ENCODE results near the gene SLC45A2. TPM values are rescaled to one million over a fixed set of nuclear protein-coding genes. Genes with fewer than 3 reads are reported as not detected.

The SLC45A2 gene
- total RNA-seq, 1 donor from 2014 or later: 1.3 TPM

GRCh38 chr5:34007201-34007620, 22.7 kb upstream of the SLC45A2 start:
- TF ChIP-seq CTCF (conservative IDR thresholded peaks at IDR 0.05): no peak
- DNase-seq (ENCODE audit: low read depth, low spot score): no peak
- Mint-ChIP-seq H3K9me3 (no peaks in the 10 kb centered on the region), H3K36me3 (ENCODE audit: low read depth) (peaks cover 10% of the 10 kb centered on the region), H3K27ac (ENCODE audit: unreplicated experiment) (peak overlapping the region; percentile 70), H3K4me3 (peak overlapping the region; percentile 89), H3K4me1 (peaks cover 63% of the 10 kb centered on the region), H3K27me3 (ENCODE audit: low read depth) (no peaks in the 10 kb centered on the region)

GRCh38 chr5:34005681-34006080, 21.2 kb upstream of the SLC45A2 start:
- DNase-seq (ENCODE audit: low read depth, low spot score): no peak
- no peak overlapping the region for H3K27ac Mint-ChIP-seq (ENCODE audit: unreplicated experiment)
- H3K4me1 Mint-ChIP-seq: peaks cover 73% of the 10 kb centered on the region
- H3K9me3 Mint-ChIP-seq: no peaks in the 10 kb centered on the region
- no peaks in the 10 kb centered on the region for H3K27me3 Mint-ChIP-seq (ENCODE audit: low read depth)
- peaks cover 10% of the 10 kb centered on the region for H3K36me3 Mint-ChIP-seq (ENCODE audit: low read depth)
- H3K4me3 Mint-ChIP-seq: peak overlapping the region; percentile 61
- TF ChIP-seq CTCF (conservative IDR thresholded peaks at IDR 0.05): no peak

GRCh38 chr5:34005211-34005610, 20.7 kb upstream of the SLC45A2 start:
- no peaks in the 10 kb centered on the region for H3K9me3 Mint-ChIP-seq
- peaks cover 69% of the 10 kb centered on the region for H3K4me1 Mint-ChIP-seq

GRCh38 chr5:34003941-34004340, 19.4 kb upstream of the SLC45A2 start:
- Mint-ChIP-seq H3K36me3 (ENCODE audit: low read depth) (peaks cover 10% of the 10 kb centered on the region), H3K27me3 (ENCODE audit: low read depth) (no peaks in the 10 kb centered on the region), H3K27ac (ENCODE audit: unreplicated experiment) (no peak overlapping the region), H3K9me3 (no peaks in the 10 kb centered on the region), H3K4me1 (peaks cover 56% of the 10 kb centered on the region), H3K4me3 (no peak overlapping the region)
- DNase-seq (ENCODE audit: low read depth, low spot score): no peak
- TF ChIP-seq CTCF (conservative IDR thresholded peaks at IDR 0.05): no peak

More at GRCh38 chr5:34005211-34005610, 20.7 kb upstream of the SLC45A2 start:
- TF ChIP-seq CTCF (conservative IDR thresholded peaks at IDR 0.05): no peak
- H3K36me3 Mint-ChIP-seq (ENCODE audit: low read depth): peaks cover 10% of the 10 kb centered on the region
- H3K4me3 Mint-ChIP-seq: peak overlapping the region; percentile 54
- H3K27me3 Mint-ChIP-seq (ENCODE audit: low read depth): no peaks in the 10 kb centered on the region
- DNase-seq (ENCODE audit: low read depth, low spot score): no peak
- no peak overlapping the region for H3K27ac Mint-ChIP-seq (ENCODE audit: unreplicated experiment)

GRCh38 chr5:34002629-34003328, 18.3 kb upstream of the SLC45A2 start:
- Mint-ChIP-seq H3K27me3 (ENCODE audit: low read depth) (no peaks in the 10 kb centered on the region), H3K27ac (ENCODE audit: unreplicated experiment) (no peak overlapping the region), H3K4me3 (peak overlapping the region; percentile 7), H3K4me1 (peaks cover 48% of the 10 kb centered on the region), H3K36me3 (ENCODE audit: low read depth) (peaks cover 10% of the 10 kb centered on the region), H3K9me3 (no peaks in the 10 kb centered on the region)
- no peak for TF ChIP-seq CTCF (conservative IDR thresholded peaks at IDR 0.05)
- DNase-seq (ENCODE audit: low read depth, low spot score): no peak

All from neural crest cell (in vitro differentiated cells).